GM12873 (cell line): ENCODE data around the gene UNC119.

Experiments
- TF ChIP-seq, protein P1 (sequence below): IDR thresholded peaks from 2 replicates; pipeline ENCODE4 v1.5.1; 2012; ENCODE audit warnings: low read depth, mild to moderate bottlenecking, moderate library complexity, low read length, control low read depth; ENCODE audit not compliant: insufficient read depth; ENCODE audit errors: missing control alignments

UNC119 gene

DNA sequence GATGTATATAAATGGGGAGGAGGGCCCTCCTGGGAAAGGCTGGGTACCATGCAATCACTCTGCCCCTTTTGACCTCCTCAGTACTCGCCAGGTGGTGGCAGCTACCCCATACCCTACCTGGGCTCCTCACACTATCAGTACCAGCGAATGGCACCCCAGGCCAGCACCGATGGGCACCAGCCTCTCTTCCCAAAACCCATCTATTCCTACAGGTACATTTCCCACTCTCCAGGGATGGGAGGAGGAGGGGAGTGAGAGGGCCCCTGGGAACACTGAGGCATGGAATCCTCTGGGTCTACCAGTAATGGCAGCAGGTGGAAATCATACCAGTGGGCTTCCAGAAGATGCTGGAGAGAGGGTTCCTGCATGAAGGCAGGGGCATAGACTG, 23.4 kb downstream of the UNC119 start:
- TF ChIP-seq, protein P1, sequence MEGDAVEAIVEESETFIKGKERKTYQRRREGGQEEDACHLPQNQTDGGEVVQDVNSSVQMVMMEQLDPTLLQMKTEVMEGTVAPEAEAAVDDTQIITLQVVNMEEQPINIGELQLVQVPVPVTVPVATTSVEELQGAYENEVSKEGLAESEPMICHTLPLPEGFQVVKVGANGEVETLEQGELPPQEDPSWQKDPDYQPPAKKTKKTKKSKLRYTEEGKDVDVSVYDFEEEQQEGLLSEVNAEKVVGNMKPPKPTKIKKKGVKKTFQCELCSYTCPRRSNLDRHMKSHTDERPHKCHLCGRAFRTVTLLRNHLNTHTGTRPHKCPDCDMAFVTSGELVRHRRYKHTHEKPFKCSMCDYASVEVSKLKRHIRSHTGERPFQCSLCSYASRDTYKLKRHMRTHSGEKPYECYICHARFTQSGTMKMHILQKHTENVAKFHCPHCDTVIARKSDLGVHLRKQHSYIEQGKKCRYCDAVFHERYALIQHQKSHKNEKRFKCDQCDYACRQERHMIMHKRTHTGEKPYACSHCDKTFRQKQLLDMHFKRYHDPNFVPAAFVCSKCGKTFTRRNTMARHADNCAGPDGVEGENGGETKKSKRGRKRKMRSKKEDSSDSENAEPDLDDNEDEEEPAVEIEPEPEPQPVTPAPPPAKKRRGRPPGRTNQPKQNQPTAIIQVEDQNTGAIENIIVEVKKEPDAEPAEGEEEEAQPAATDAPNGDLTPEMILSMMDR: no peak

DNA sequence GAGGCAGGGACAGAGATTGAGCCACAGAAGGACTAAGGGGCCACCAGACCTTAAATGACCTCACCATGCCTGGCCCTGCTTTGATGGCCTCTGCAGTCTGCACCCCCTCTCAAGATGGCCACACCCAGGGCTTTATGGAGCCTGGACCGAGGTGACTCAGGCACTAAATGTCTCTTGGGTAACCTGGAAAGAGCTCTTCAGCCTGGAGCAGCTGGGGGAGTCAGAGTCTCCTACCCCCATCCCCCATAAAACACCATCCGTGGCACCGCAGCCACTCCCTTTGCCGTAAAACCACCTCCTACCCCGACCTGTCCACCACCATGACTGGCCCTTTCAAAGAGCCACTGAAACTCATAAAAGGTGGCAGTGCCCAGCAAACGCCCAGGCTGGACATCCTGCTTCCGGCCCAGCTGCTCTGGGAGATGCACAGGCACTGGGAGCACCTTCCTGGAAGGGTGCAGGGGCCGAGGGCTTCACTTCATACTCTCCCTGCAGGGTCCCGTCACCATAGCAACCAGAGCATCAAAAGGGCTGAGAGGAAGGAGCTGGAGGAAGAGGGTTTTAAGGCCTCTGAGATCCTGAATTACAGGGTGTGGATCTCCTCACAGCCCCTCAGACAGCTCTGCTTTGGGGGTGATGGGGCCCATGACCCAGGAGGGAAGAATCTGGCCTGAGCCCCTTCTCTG, 24.0 kb downstream of the UNC119 start:
- TF ChIP-seq, protein P1: no peak

DNA sequence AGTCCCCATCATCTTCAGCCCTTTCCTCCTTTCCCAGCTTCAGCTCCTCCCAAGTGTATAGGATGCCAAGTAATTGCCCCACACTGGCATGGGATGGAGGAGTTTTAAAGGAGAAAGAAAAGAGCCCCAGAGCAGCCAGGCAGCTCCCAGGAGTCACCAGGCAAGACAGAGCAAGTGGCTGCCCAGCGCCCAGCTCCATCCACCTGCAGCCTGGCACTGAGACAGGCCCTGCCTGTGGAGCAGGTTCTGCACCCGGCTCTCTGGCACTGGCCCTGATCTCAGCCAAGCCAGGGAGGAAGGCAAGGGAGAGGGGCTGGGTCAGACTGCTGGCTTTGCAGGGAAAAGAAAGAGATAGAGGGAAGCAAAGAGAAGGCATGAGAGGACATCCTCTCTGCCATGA, 24.6 kb downstream of the UNC119 start:
- TF ChIP-seq, protein P1: no peak

DNA sequence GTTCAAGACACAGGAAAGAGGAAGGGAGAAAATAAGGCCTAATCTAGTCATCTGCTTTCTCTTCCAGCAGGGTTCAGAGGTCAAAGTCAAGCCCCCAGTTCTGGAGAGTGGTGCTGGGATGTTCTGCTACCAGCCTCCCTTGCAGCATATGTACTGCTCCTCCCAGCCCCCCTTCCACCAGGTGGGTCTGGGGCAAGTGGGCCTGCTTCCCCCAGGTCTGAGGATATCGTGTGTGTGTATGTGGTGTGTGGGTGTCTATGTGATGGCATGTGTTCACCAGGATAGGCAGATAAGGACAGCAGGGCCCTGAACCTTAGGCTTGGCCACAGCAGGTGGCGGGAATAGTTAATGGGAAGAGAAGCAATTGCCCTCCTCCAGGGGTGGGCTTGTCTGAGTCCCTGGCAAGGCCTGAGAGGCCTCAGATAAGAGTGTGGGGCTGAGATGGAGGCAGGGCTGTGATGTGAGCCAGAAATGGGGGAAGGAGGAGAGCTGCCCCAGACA, 25.2 kb downstream of the UNC119 start:
- TF ChIP-seq, protein P1: no peak

DNA sequence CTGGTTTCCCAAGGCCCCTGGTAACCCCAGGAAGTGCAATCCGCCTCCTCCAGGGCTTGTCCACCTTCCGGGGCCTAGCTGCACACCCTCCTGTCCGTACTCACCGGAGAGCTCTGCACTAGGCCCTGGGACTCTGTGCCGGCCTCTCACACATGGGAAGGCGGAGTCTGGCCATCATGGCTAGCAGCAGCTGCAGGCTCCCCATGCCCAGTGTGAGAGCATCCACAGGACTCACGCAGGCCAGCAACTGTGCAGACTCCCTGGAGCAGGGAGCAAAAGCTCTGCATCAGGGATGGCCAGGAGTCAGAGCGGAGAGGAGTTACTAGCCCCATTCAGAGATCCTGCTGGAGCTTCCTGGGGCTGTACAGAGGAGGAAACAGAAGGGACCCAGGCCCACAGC, 26.0 kb downstream of the UNC119 start:
- TF ChIP-seq, protein P1: no peak

DNA sequence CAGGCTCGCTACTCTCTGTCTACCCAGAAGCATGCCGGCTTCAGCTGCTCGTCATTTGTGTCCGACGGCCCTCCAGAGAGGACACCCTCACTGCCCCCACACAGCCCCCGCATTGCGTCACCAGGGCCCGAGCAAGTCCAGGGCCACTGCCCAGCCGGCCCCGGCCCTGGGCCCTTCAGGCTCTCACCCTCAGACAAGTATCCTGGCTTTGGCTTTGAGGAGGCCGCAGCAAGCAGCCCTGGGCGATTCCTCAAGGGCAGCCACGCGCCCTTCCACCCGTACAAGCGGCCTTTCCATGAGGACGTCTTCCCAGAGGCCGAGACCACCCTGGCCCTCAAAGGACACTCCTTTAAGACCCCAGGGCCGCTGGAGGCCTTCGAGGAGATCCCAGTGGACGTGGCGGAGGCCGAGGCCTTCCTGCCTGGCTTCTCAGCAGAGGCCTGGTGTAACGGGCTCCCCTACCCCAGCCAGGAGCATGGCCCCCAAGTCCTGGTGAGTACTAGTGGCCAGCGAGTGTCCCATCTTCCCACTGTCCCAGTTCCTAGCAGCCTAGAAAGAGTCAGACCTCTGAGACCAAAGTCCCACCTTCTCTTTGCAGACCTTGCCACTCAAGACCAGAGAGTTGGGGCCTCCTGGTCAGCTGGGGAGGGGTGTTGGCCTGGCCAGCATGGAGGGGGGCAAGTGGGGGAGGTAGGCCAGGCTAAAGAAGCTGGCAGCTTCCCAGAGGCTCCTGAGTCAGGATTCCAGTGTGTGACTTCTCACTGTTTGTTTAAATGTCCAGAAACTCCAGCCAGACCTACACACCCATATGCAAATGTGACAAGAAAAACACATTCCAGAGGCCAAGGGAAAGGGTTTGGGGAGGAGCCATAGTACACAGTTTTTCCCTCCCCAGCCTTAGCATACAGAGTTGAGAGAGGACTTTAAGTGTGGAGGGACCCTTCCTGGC, 27.7 kb downstream of the UNC119 start:
- TF ChIP-seq, protein P1: no peak

DNA sequence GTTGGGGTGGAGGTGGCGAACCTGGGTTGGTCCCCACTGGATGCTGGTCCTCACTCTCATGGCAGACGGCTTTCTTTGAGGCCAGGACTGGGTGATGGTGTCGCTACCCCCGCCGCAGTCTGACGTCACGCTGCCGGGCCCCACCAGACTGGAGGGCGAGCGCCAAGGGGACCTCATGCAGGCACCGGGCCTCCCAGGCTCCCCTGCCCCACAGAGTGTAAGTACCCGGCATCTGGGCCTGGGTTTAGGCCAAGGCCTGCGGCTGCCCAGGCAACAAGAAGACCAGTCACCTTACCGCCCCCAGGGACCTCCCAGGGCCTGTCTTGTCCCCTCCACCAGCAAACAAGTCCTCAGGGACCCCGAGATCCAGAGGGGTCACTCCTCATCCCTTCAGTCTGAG, 28.5 kb downstream of the UNC119 start:
- TF ChIP-seq, protein P1: no peak
